ENCODE measurements around the gene KCTD12.

KCTD12 gene

GRCh38 chr13:76871432-76871831 lies 14.8 kb downstream of the KCTD12 start:
- no peak for TF ChIP-seq CTCF (IDR thresholded peaks at IDR 0.05)
- Histone ChIP-seq H3K4me3 (no peak overlapping the region), H3K27ac (no peak overlapping the region)
- DNase-seq (ENCODE audit: low spot score), result no peak

- no peak overlapping the region for H3K27ac ChIP-seq
Measured at GRCh38 chr13:76868371-76868770, 17.8 kb downstream of the KCTD12 start.

GRCh38 chr13:76865996-76866503 lies 20.2 kb downstream of the KCTD12 start:
- TF ChIP-seq CTCF (IDR thresholded peaks at IDR 0.05), result no peak
- Histone ChIP-seq H3K4me3 (no peak overlapping the region), H3K27ac (no peak overlapping the region)
- no peak for DNase-seq (ENCODE audit: low spot score)

More at GRCh38 chr13:76868371-76868770, 17.8 kb downstream of the KCTD12 start:
- no peak overlapping the region for H3K4me3 ChIP-seq
- DNase-seq (ENCODE audit: low spot score), result no peak
- no peak for TF ChIP-seq CTCF (IDR thresholded peaks at IDR 0.05)

GRCh38 chr13:76865109-76865508 lies 21.1 kb downstream of the KCTD12 start:
- DNase-seq (ENCODE audit: low spot score), result no peak
- no peak overlapping the region for H3K4me3 ChIP-seq
- no peak for TF ChIP-seq CTCF (IDR thresholded peaks at IDR 0.05)
- no peak overlapping the region for H3K27ac ChIP-seq

GRCh38 chr13:76864259-76864658 lies 21.9 kb downstream of the KCTD12 start:
- no peak for DNase-seq (ENCODE audit: low spot score)
- no peak for TF ChIP-seq CTCF (IDR thresholded peaks at IDR 0.05)
- Histone ChIP-seq H3K27ac (no peak overlapping the region), H3K4me3 (no peak overlapping the region)

- DNase-seq (ENCODE audit: low spot score), result no peak
- TF ChIP-seq CTCF (IDR thresholded peaks at IDR 0.05), result no peak
- Histone ChIP-seq H3K27ac (no peak overlapping the region), H3K4me3 (no peak overlapping the region)
Measured at GRCh38 chr13:76863022-76863421, 23.2 kb downstream of the KCTD12 start.

GRCh38 chr13:76861859-76862258 lies 24.3 kb downstream of the KCTD12 start:
- no peak for TF ChIP-seq CTCF (IDR thresholded peaks at IDR 0.05)
- DNase-seq (ENCODE audit: low spot score), result no peak
- Histone ChIP-seq H3K27ac (no peak overlapping the region), H3K4me3 (no peak overlapping the region)
